ENCODE results near the gene CDK4. TPM values are rescaled to one million over a fixed set of nuclear protein-coding genes. Genes with fewer than 3 reads are reported as not detected.
A peak's percentile ranks its signal among the peaks of the same experiment; 100 is the strongest.

CDK4 gene
- 10 to 100 TPM; 42.8 to 96.9 (median 60.4) TPM for total RNA-seq

DNA sequence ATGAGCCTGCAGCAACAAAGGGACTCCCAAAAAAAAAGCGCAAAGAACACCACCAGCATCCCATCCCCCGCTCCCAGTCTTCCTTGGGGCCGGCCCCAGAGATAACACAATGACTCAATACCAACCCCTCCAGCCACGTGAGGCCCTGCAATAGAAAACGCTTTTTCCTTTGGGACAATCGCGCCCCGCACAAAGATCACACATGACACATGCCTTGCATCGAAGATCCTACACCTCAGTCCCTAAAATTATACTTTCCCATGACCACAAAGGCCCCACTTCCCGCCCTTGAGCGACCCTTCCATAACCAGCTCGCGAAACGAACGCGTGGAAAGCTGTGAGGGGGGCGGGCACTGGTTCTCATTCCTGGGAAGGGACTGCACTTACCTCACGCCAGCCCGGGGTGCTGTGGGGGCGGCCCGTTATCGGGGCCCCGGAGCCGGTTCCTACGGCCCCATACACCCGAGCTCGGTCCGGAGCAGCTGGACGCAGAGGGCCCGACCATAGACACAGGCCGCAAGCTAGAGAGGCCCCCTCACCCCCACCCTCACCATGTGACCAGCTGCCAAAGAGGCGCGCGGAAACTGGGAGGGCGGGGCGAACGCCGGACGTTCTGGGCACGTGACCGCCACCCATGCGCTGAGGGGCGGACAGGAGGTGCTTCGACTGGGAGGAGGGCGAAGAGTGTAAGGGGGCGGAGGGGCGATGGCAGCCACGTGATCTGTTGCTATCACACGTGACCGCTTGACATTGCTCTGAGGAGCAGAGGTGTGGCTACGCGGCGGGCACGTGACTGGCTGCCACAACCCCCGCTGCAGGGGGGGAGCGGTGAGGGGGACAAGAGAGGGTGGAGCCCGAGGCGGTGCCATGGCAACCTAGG lies at the start of gene CDK4:
Gene CDK4, minus strand, starts transcription at position 523 of the 880 bp plus-strand sequence. CDS start 593 bp downstream, outside the sequence.
- H3K36me3 ChIP-seq, result peaks cover 7 to 38% (median 15%) of the 10 kb centered on the region in 3 donors
- WGBS, 2 donors, result 0% methylated on average over 17 to 20 of the region's 58 CpGs
- no peaks in the 10 kb centered on the region for H3K9me3 ChIP-seq
- H3K27ac ChIP-seq, result peak within 1 kb of the TSS; percentile 84 to 92 (median 90)
- H3K4me3 ChIP-seq, result peak within 1 kb of the TSS; percentile 61 to 96 (median 72)
- intact Hi-C loops (cut with DNase I), result no loop called here
- no peaks in the 10 kb centered on the region for H3K27me3 ChIP-seq
- peak; percentile 99 for DNase-seq
- TF ChIP-seq POLR2A (IDR thresholded peaks at IDR 0.05), result peak in 3 of 4 donors; percentile 58 to 78 (median 65)
- TF ChIP-seq, protein P1, sequence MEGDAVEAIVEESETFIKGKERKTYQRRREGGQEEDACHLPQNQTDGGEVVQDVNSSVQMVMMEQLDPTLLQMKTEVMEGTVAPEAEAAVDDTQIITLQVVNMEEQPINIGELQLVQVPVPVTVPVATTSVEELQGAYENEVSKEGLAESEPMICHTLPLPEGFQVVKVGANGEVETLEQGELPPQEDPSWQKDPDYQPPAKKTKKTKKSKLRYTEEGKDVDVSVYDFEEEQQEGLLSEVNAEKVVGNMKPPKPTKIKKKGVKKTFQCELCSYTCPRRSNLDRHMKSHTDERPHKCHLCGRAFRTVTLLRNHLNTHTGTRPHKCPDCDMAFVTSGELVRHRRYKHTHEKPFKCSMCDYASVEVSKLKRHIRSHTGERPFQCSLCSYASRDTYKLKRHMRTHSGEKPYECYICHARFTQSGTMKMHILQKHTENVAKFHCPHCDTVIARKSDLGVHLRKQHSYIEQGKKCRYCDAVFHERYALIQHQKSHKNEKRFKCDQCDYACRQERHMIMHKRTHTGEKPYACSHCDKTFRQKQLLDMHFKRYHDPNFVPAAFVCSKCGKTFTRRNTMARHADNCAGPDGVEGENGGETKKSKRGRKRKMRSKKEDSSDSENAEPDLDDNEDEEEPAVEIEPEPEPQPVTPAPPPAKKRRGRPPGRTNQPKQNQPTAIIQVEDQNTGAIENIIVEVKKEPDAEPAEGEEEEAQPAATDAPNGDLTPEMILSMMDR (IDR thresholded peaks at IDR 0.05), result peak in 2 of 6 experiments; percentile 3 to 35
- peaks cover 33 to 57% (median 37%) of the 10 kb centered on the region in 3 donors for H3K4me1 ChIP-seq

DNA sequence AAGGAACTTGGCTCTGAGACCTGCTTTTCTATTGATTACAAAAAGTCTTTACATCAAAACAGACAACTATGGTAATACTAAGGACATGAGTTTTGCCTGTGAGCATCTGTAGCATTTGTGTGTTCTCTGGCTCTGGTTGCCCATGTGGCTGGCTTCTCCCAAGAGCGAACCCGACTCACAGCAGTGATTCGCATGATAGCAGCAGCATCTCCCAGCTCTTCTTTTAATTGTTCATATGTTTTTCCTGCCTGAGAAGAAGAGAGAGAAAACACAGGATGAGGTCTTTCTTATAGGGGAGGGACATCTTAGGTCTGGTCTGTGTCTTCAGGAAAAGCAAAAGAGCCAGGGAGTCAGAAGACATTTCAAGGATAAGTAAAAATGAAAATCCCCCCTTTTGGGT lies 48.9 kb upstream of the CDK4 start:
- no peak overlapping the region for H3K27ac ChIP-seq
- no peaks in the 10 kb centered on the region for H3K9me3 ChIP-seq
- WGBS, 2 donors, result 85 to 95% methylated on average over 3 of the region's 3 CpGs
- peaks cover 4 to 95% (median 34%) of the 10 kb centered on the region in 3 donors for H3K36me3 ChIP-seq
- H3K4me3 ChIP-seq, result no peak overlapping the region
- H3K27me3 ChIP-seq, result no peaks in the 10 kb centered on the region
- peaks cover 0 to 7% (median 0%) of the 10 kb centered on the region in 3 donors for H3K4me1 ChIP-seq
- intact Hi-C loops (cut with DNase I), result no loop called here
- no peak for DNase-seq
- TF ChIP-seq, protein P1 (IDR thresholded peaks at IDR 0.05), result no peak
- no peak for TF ChIP-seq POLR2A (IDR thresholded peaks at IDR 0.05)

DNA sequence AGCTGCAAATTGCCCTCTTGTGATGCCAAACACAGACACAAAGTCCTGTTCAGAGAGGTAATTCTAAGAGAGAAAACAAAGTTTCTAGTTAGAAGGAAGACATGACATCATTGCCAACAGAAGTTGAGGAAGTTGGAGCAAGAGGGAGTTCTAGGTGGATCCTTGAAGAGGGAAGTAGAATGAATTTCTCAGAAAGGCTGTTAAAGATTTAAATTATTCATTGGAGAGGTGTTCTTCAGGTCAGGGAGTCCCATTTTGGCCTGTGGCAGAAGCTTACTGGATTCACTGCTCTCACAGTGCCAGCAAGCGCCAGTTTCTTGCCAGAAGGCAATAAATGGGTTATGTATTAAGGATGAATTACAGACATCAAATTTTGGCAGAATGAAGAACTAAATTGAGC lies 45.8 kb upstream of the CDK4 start:
- H3K4me3 ChIP-seq, result no peak overlapping the region
- no peaks in the 10 kb centered on the region for H3K9me3 ChIP-seq
- intact Hi-C loops (cut with DNase I), result no loop called here
- H3K36me3 ChIP-seq, result peaks cover 8 to 100% (median 38%) of the 10 kb centered on the region in 3 donors
- WGBS, 2 donors, result 64 to 85% methylated on average over 1 of the region's 1 CpG
- H3K27me3 ChIP-seq, result no peaks in the 10 kb centered on the region
- TF ChIP-seq POLR2A (IDR thresholded peaks at IDR 0.05), result no peak
- TF ChIP-seq, protein P1 (IDR thresholded peaks at IDR 0.05), result no peak
- DNase-seq, result no peak
- H3K4me1 ChIP-seq, result peaks cover 0 to 24% (median 0%) of the 10 kb centered on the region in 3 donors
- H3K27ac ChIP-seq, result no peak overlapping the region

DNA sequence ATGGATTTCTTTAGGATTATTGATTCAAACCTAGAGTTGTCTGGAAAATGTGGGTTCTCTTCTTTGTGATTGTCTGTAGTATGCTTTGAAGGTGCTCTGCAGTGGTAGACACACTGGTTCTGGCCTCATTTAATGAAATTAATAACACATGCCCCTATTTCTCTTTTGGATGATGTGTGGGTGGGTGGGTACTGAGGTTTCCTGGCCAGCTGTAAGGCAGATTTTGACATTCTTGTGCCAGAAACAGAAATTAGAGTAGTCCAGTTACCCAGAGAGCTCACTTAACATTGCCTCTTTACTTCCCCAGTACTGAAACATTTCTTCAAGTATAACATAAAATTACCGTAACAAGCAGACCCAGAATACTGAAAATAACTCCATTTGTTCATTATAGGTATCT lies 44.9 kb upstream of the CDK4 start:
- no peak for DNase-seq
- H3K9me3 ChIP-seq, result no peaks in the 10 kb centered on the region
- no peaks in the 10 kb centered on the region for H3K27me3 ChIP-seq
- no peak overlapping the region for H3K4me3 ChIP-seq
- no peak for TF ChIP-seq POLR2A (IDR thresholded peaks at IDR 0.05)
- TF ChIP-seq, protein P1 (IDR thresholded peaks at IDR 0.05), result no peak
- intact Hi-C loops (cut with DNase I), result no loop called here
- H3K36me3 ChIP-seq, result peaks cover 8 to 100% (median 38%) of the 10 kb centered on the region in 3 donors
- peaks cover 0 to 24% (median 0%) of the 10 kb centered on the region in 3 donors for H3K4me1 ChIP-seq
- H3K27ac ChIP-seq, result no peak overlapping the region
- 96 to 100% methylated on average over 1 of the region's 1 CpG for WGBS, 2 donors

DNA sequence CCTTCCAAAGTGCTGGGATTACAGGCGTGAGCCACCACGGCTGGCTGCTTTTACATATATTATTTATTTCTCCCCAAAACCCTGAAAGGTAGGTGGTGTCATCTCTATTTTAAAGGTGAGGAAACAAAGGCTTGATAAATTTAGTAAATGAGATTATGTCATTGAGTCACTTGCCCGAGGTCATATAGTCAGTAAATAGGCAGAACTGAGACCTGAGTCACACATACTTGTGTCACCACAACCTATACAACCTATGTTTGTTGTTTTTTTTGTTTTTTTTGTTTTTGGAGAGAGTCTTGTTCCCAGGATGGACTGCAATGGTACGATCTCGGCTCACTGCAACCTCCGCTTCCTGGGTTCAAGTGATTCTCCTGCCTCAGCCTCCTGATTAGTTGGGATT lies 43.2 kb upstream of the CDK4 start:
- Histone ChIP-seq H3K27ac (peak overlapping the region in 1 of 4 donors; percentile 48), H3K4me1 (peaks cover 0 to 24% (median 0%) of the 10 kb centered on the region in 3 donors), H3K36me3 (peaks cover 4 to 100% (median 28%) of the 10 kb centered on the region in 3 donors), H3K9me3 (no peaks in the 10 kb centered on the region), H3K27me3 (no peaks in the 10 kb centered on the region), H3K4me3 (no peak overlapping the region)
- TF ChIP-seq POLR2A (IDR thresholded peaks at IDR 0.05), result no peak
- TF ChIP-seq, protein P1 (IDR thresholded peaks at IDR 0.05), result no peak
- intact Hi-C loops (cut with DNase I), result no loop called here
- no peak for DNase-seq
- WGBS, 2 donors, result 55 to 66% methylated on average over 6 of the region's 6 CpGs

Data from esophagus squamous epithelium (tissue), 5 donors.